Measurements from ENCODE around the gene MED31.

DNA sequence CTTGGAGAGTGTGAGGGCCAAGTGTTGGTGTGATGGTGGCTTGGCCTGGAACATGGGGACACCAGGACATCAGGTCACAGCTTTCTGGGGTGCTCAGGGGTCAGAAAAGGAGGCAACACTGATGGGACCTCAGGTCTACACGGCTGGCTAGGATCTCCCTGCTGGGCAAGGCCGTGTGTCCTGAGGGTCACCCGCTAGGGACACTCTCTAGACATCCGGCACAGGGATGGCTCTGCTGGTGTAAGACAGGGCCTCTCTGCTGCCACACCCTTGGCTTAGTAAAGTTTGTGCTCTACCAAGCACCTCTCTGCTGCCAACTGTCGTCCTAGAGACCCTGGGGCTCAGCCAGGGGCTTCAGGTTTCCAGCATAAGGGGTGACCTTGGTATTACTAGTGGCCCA, 45.5 kb upstream of the MED31 start:
- TF ChIP-seq MAX (IDR thresholded peaks at IDR 0.05) (no peak), KDM1A (IDR thresholded peaks at IDR 0.05; ENCODE audit: low read depth) (no peak), CTCF (IDR thresholded peaks at IDR 0.05) (no peak), REST (IDR thresholded peaks at IDR 0.05) (no peak), EP300 (IDR thresholded peaks at IDR 0.05) (no peak)
